GM12878 (cell line): Measurements from ENCODE around the gene STK32B. TPM values are rescaled to one million over a fixed set of nuclear protein-coding genes. Genes with fewer than 3 reads are reported as not detected.

Experiments used
- ATAC-seq: fragments of 200-7000 bp; cut with Tn5 transposase; 3 replicates; pipeline ENCODE4 v1.9.1; 2020; ENCODE audit warnings: mild to moderate bottlenecking, moderate library complexity
- BruUV-seq: library from RNA; stranded (reverse); fragments of 400-500 nt; replicated peaks from 2 replicates; lab custom pipeline; 2021; lab: Mats Ljungman, UMichigan
- CTCF ChIA-PET: fragments of 300-600 bp; sonication (Branson Sonifier 250); formaldehyde crosslinking; extraction: SDS; loops from one replicate; lab custom pipeline; 2021; ENCODE audit warnings: inconsistent platforms; lab: Yijun Ruan, JAX
- POLR2A ChIA-PET: fragments of 350-600 bp; formaldehyde crosslinking; extraction: SDS; loops from one replicate; lab custom pipeline; 2021; ENCODE audit warnings: inconsistent platforms; lab: Charles Lee
- RAD21 ChIA-PET: fragments of 300-600 bp; sonication (Branson Sonifier 250); formaldehyde crosslinking; loops from one replicate; lab custom pipeline; 2023; ENCODE audit warnings: antibody characterized with exemption; ENCODE audit not compliant: unreplicated experiment; lab: Charles Lee
- SMC1A ChIA-PET: fragments of 300-600 bp; sonication (Branson Sonifier 250); formaldehyde crosslinking; loops from one replicate; lab custom pipeline; 2023; ENCODE audit not compliant: unreplicated experiment, uncharacterized antibody; lab: Charles Lee
- DNase-seq: peaks from one replicate; pipeline ENCODE4 v3.0.0-alpha.2; 2011; ENCODE audit warnings: low read depth, low spot score
- FAIRE-seq: peaks from 3 replicates; lab custom pipeline; 2011; peaks lifted over from hg19 to GRCh38; lab: Jason Lieb, UNC
- H2AFZ ChIP-seq: 2 replicates; pipeline ENCODE4 v1.6.0; 2011; ENCODE audit warnings: low read depth, low read length, control low read depth; ENCODE audit not compliant: control insufficient read depth
- H3K27ac ChIP-seq: 2 replicates; pipeline ENCODE4 v1.5.1; 2011; ENCODE audit warnings: control low read depth; ENCODE audit not compliant: control insufficient read depth, insufficient read depth
- H3K27me3 ChIP-seq, 2 experiments: replicated peaks in 1 of 2; 2 replicates each; pipeline versions ENCODE4 v1.6.0 to v1.6.1; 2011; ENCODE audit warnings: low read length in 1 of 2; ENCODE audit not compliant: control insufficient read depth in 2 of 2, insufficient read depth in 2 of 2
- H3K36me3 ChIP-seq, 2 experiments: 2 replicates each; pipeline ENCODE4 v1.5.1; 2011; ENCODE audit warnings: low read length in 1 of 2; ENCODE audit not compliant: control insufficient read depth in 2 of 2, insufficient read depth in 2 of 2
- H3K4me1 ChIP-seq: 2 replicates; pipeline ENCODE4 v1.6.1; 2011; ENCODE audit warnings: mild to moderate bottlenecking, low read length, moderate library complexity, mixed read lengths; ENCODE audit not compliant: control insufficient read depth, insufficient read depth
- H3K4me2 ChIP-seq: 2 replicates; pipeline ENCODE4 v1.6.0; 2011; ENCODE audit warnings: control low read depth; ENCODE audit not compliant: control insufficient read depth, insufficient read depth
- H3K4me3 ChIP-seq: fragments of 200-600 bp; sonication (generic); 2 replicates; pipeline ENCODE4 v1.5.1; 2016
- H3K79me2 ChIP-seq: 2 replicates; pipeline ENCODE4 v1.6.0; 2011; ENCODE audit warnings: low read length; ENCODE audit not compliant: control insufficient read depth, insufficient read depth
- H3K9ac ChIP-seq: 2 replicates; pipeline ENCODE4 v1.8.0; 2011; ENCODE audit warnings: low read length, control low read depth, mixed read lengths; ENCODE audit not compliant: control insufficient read depth, insufficient read depth
- H3K9me3 ChIP-seq: replicated peaks from 3 replicates; pipeline ENCODE4 v1.5.1; 2011; ENCODE audit warnings: mild to moderate bottlenecking, low read length; ENCODE audit not compliant: control insufficient read depth, insufficient read depth
- H4K20me1 ChIP-seq: 2 replicates; pipeline ENCODE4 v1.6.0; 2011; ENCODE audit not compliant: control insufficient read depth, insufficient read depth
- DPF2 ChIP-seq: fragments of 450-650 bp; IDR thresholded peaks from 2 replicates; pipeline ENCODE4 v1.6.1; 2017; ENCODE audit warnings: mild to moderate bottlenecking
- EED ChIP-seq: sonication (generic); IDR thresholded peaks from 2 replicates; pipeline ENCODE4 v1.6.1; 2016; ENCODE audit warnings: antibody characterized with exemption, low read depth
- ESRRA ChIP-seq: IDR thresholded peaks from 2 replicates; pipeline ENCODE4 v1.6.1; 2012; ENCODE audit warnings: mild to moderate bottlenecking, low read length, improper control_type of control experiment
- IRF5 ChIP-seq: fragments of 450-650 bp; IDR thresholded peaks from 2 replicates; pipeline ENCODE4 v1.6.1; 2017; ENCODE audit warnings: borderline replicate concordance
- SIN3A ChIP-seq: IDR thresholded peaks from 2 replicates; pipeline ENCODE4 v1.6.1; 2012; ENCODE audit warnings: low read depth, low read length, improper control_type of control experiment
- SREBF2 ChIP-seq: IDR thresholded peaks from 2 replicates; pipeline ENCODE4 v1.6.1; 2012; ENCODE audit warnings: mild to moderate bottlenecking, low read length
- ZNF622 ChIP-seq: fragments of 450-650 bp; IDR thresholded peaks from 2 replicates; pipeline ENCODE4 v1.6.1; 2017; ENCODE audit warnings: mild to moderate bottlenecking, inconsistent platforms
- WGBS: methylation state at CpG from one replicate; pipeline ENCODE4 v1.1.6; 2016; ENCODE audit warnings: low lambda C conversion rate; ENCODE audit not compliant: insufficient replicate concordance, insufficient coverage; ENCODE audit errors: missing lambda C conversion rate; 5-methylcytosine and 5-hydroxymethylcytosine counted together
- in situ Hi-C: fragments of 300-500 bp; cut with MboI; formaldehyde crosslinking; loops from 9 replicates; pipeline ENCODE4 v1.14.3; 2018; ENCODE audit warnings: mixed read lengths
- intact Hi-C: fragments of 100-400 bp; cut with micrococcal nuclease; formaldehyde crosslinking; loops from one replicate; pipeline ENCODE4 v1.14.2; 2022; ENCODE audit not compliant: unreplicated experiment
- polyA plus RNA-seq, 11 experiments: library from polyadenylated mRNA; depleted of rRNA in 4 of 11; unstranded in 6 of 11; stranded (reverse) in 5 of 11; fragments of >200 nt; fragmentation: Nextera tagmentation in 4 of 11; fragmentation: Illumina TruSeq in 1 of 11; extraction: Ambion mirVana in 4 of 11; extraction: Trizol in 1 of 11; gene quantifications; 1 replicate in 1 of 11; 2 replicates in 10 of 11; pipeline versions ENCODE4 v1.2.1 to v1.2.3, GENCODE V29; 2011 to 2016; ENCODE audit warnings: inconsistent platforms in 2 of 11, missing spikeins in 2 of 11, low read depth in 1 of 11
- total RNA-seq, 4 experiments: library from RNA; depleted of rRNA in 3 of 4; stranded (reverse); fragments of >200 nt in 3 of 4; fragmentation: Illumina TruSeq in 1 of 4; extraction: Trizol in 1 of 4; gene quantifications; 2 replicates each; pipeline versions ENCODE4 v1.2.1 to v1.2.3, GENCODE V29; 2013 to 2021
- TF ChIP-seq, protein P1 (sequence below): IDR thresholded peaks from 2 replicates; pipeline ENCODE4 v1.6.1; 2011; ENCODE audit warnings: mild to moderate bottlenecking, low read depth, low read length, moderate library complexity; ENCODE audit not compliant: insufficient replicate concordance

STK32B gene
- total and polyA plus RNA-seq, 10 of the 15 experiments (the other 5 are each of a cell fraction or from before 2014, with no cell fraction given): 0.04 to 0.12 (median 0.08) TPM; not detected in 7

DNA sequence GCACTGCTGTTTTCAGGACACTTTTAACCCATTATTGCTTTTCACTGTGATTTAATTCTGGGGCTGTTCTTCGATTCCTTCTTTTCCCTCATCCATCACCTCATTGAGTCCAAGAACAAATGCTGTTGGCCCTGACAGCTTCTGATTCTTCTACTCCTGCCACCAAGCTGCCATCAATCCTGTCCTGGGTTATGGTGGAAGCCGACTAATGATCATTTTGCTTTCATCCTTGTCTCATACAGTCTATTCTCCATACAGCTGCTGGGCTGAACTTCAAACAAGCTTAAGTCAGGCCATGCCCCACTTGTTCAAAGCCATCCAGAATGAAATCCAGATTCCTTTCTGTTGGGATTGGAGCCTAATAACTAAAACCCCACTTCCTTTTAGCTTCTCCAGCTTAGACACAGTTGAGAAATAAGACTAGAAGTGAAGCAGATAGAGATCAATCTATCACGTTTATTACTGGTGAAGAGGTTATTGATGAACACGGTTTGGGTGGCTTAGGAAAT, 161.9 kb downstream of the STK32B start:
- CTCF ChIA-PET: no interaction called here
- in situ Hi-C loops (no loop called here), intact Hi-C loops (no loop called here)
- Histone ChIP-seq H3K27ac (no peak overlapping the region), H2AFZ (no peak overlapping the region), H3K27me3 (no peaks in the 10 kb centered on the region), H4K20me1 (no peaks in the 10 kb centered on the region), H3K4me3 (no peak overlapping the region), H3K79me2 (no peaks in the 10 kb centered on the region), H3K36me3 (no peaks in the 10 kb centered on the region), H3K4me1 (no peaks in the 10 kb centered on the region), H3K4me2 (no peak overlapping the region), H3K9ac (no peak overlapping the region), H3K9me3 (no peaks in the 10 kb centered on the region)
- no TSS peak for BruUV-seq
- ATAC-seq (no peak), FAIRE-seq (no peak), DNase-seq (no peak)
- WGBS: 6% methylated on average over 4 of the region's 4 CpGs
- RAD21 ChIA-PET: no interaction called here
- TF ChIP-seq DPF2: no peak
- no peak for TF ChIP-seq ESRRA
- TF ChIP-seq ZNF622: no peak
- POLR2A ChIA-PET: no interaction called here
- SMC1A ChIA-PET: no interaction called here

DNA sequence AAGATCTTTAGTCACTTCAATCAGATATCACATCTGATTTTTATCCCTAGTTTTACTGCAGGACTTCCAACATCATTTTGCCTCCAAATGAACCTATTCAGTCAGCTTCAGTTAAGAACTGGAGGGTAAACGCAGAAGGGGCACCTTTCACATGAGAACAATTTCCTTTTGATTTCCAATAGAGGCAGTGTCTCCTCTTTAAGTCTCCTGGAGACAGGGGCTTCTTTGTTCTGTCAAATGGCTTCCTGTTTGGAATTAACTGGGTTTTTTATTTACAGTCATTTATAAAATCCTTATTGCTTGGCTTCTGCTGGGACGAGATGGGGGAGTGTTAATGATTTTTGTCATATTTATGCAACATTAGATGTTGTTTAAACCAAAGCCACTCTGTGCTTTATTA, 164.0 kb downstream of the STK32B start:
- Histone ChIP-seq H3K36me3 (no peaks in the 10 kb centered on the region), H3K9ac (no peak overlapping the region), H3K4me1 (no peaks in the 10 kb centered on the region), H4K20me1 (no peaks in the 10 kb centered on the region), H2AFZ (no peak overlapping the region), H3K4me3 (no peak overlapping the region), H3K27me3 (no peaks in the 10 kb centered on the region), H3K9me3 (no peaks in the 10 kb centered on the region), H3K27ac (no peak overlapping the region), H3K79me2 (no peaks in the 10 kb centered on the region), H3K4me2 (no peak overlapping the region)
- FAIRE-seq (no peak), DNase-seq (no peak), ATAC-seq (no peak)
- BruUV-seq: no TSS peak
- TF ChIP-seq IRF5 (no peak), EED (no peak), SREBF2 (no peak), SIN3A (no peak)
- TF ChIP-seq, protein P1, sequence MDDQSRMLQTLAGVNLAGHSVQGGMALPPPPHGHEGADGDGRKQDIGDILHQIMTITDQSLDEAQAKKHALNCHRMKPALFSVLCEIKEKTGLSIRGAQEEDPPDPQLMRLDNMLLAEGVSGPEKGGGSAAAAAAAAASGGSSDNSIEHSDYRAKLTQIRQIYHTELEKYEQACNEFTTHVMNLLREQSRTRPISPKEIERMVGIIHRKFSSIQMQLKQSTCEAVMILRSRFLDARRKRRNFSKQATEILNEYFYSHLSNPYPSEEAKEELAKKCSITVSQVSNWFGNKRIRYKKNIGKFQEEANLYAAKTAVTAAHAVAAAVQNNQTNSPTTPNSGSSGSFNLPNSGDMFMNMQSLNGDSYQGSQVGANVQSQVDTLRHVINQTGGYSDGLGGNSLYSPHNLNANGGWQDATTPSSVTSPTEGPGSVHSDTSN: no peak
- 0% methylated on average over 2 of the region's 2 CpGs for WGBS
- ChIA-PET POLR2A (no interaction called here), SMC1A (no interaction called here), CTCF (no interaction called here), RAD21 (no interaction called here)
- intact Hi-C loops (no loop called here), in situ Hi-C loops (no loop called here)
